Stomach (tissue), 19 donors: ENCODE results near the gene TBRG4. TPM values are rescaled to one million over a fixed set of nuclear protein-coding genes. Genes with fewer than 3 reads are reported as not detected.
A peak's percentile ranks its signal among the peaks of the same experiment; 100 is the strongest.

Experiments used
- DNase-seq, 2 donors: peaks; one replicate each; pipeline versions ENCODE4 v3.0.0 to v3.0.0-alpha.2; 2013 to 2019
- H3K27ac ChIP-seq, 5 donors: fragments of 200-600 bp in 4 of 5; sonication (generic) in 4 of 5; one replicate each; pipeline ENCODE4 v1.5.1; 2013 to 2019; ENCODE audit warnings: mild to moderate bottlenecking in 1 of 5, moderate library complexity in 1 of 5
- H3K27me3 ChIP-seq, 3 donors: fragments of 200-600 bp; sonication (generic); one replicate each; pipeline ENCODE4 v1.5.1; 2017 to 2019; ENCODE audit warnings: mixed run types in 1 of 3
- H3K36me3 ChIP-seq, 4 donors: fragments of 200-600 bp; sonication (generic); 1 replicate in 3 of 4; 2 replicates in 1 of 4; pipeline ENCODE4 v1.5.1; 2016 to 2019
- H3K4me1 ChIP-seq, 4 donors: fragments of 200-600 bp; sonication (generic); one replicate each; pipeline ENCODE4 v1.5.1; 2016 to 2019
- H3K4me3 ChIP-seq, 4 donors: fragments of 200-600 bp; sonication (generic) in 3 of 4; one replicate each; pipeline ENCODE4 v1.5.1; 2016 to 2019; ENCODE audit warnings: mild to moderate bottlenecking in 1 of 4
- H3K9me3 ChIP-seq, 4 donors: fragments of 200-600 bp; sonication (generic); one replicate each; pipeline ENCODE4 v1.5.1; 2016 to 2019
- EP300 ChIP-seq: sonication (generic); formaldehyde crosslinking; IDR thresholded peaks from one replicate; pipeline ENCODE4 v1.6.1; 2017; ENCODE audit warnings: antibody characterized with exemption
- POLR2A ChIP-seq, 4 donors: fragments of 450-650 bp; IDR thresholded peaks; one replicate each; pipeline ENCODE4 v1.6.1; 2016; ENCODE audit warnings: antibody characterized with exemption in 4 of 4, control low read depth in 2 of 4, mild to moderate bottlenecking in 1 of 4, moderate library complexity in 1 of 4
- POLR2AphosphoS5 ChIP-seq, 3 donors: sonication (generic); formaldehyde crosslinking; IDR thresholded peaks; one replicate each; pipeline ENCODE4 v1.6.1; 2016; ENCODE audit warnings: antibody characterized with exemption in 3 of 3
- WGBS, 5 donors: extraction: QIAGEN DNeasy Blood & Tissue Kit in 3 of 5; methylation state at CpG; one replicate each; pipeline versions ENCODE4 v1.1.5 to v1.1.7; 2013 to 2018; 5-methylcytosine and 5-hydroxymethylcytosine counted together
- intact Hi-C: fragments of 100-400 bp; cut with DNase I; formaldehyde crosslinking; loops from one replicate; pipeline ENCODE4 v1.15.1; 2023; ENCODE audit warnings: low total_unique reads
- long read RNA-seq, 10 donors: transcript quantifications; one replicate each; lab custom pipeline, GENCODE V29; 2026
- polyA plus RNA-seq, 3 donors: library from polyadenylated mRNA; stranded (reverse); fragments of 200-250 nt; gene quantifications; one replicate each; pipeline ENCODE4 v1.2.3, GENCODE V29; 2013
- total RNA-seq, 5 donors: library from RNA; depleted of rRNA; stranded (reverse); fragments of >200 nt; gene quantifications; one replicate each; pipeline versions ENCODE4 v1.1.0 to v1.2.3, GENCODE V29; 2014 to 2016
- TF ChIP-seq, protein P1 (sequence below), 7 experiments: fragments of 450-650 bp in 4 of 7; fragments of 200-600 bp in 3 of 7; sonication (generic) in 3 of 7; IDR thresholded peaks; one replicate each; pipeline ENCODE4 v1.5.1; 2016 to 2019; ENCODE audit warnings: antibody characterized with exemption in 7 of 7, control low read depth in 2 of 7, mild to moderate bottlenecking in 1 of 7
- donor health status: healthy with polysubstance abuse.
- donor health status: Bipolar disorder and iron deficiency.
- donor health status: healthy.

TBRG4 gene
- total RNA-seq: 100 to 1,000 TPM in 2 of 5 donors, 10 to 100 TPM in 3; 40.8 to 219 (median 79.5) TPM
- polyA plus RNA-seq: 10 to 100 TPM; 31.2 to 45.2 (median 32.2) TPM
- long read RNA-seq, donor 1, partial matches to known transcripts: 8 of 9 reads
- long read RNA-seq, donor 1, other reads (novel, unspliced or antisense): 0 of 9 reads
- long read RNA-seq, donor 2, partial matches to known transcripts: 10 of 12 reads
- long read RNA-seq, donor 2, other reads (novel, unspliced or antisense): 0 of 12 reads
- long read RNA-seq, donor 3, partial matches to known transcripts: 0 of 3 reads
- long read RNA-seq, donor 3, other reads (novel, unspliced or antisense): 0 of 3 reads
- long read RNA-seq, donor 4: 0 reads
- long read RNA-seq, donor 5, partial matches to known transcripts: 6 of 11 reads
- long read RNA-seq, donor 5, other reads (novel, unspliced or antisense): 0 of 11 reads
- long read RNA-seq, donor 6, transcript TBRG4-201 (11 exons, 2,243 nt): major isoform, 12 of 61 reads
- long read RNA-seq, donor 6, partial matches to known transcripts: 41 of 61 reads
- long read RNA-seq, donor 6, other reads (novel, unspliced or antisense): 0 of 61 reads
- long read RNA-seq, donor 7, partial matches to known transcripts: 0 of 6 reads
- long read RNA-seq, donor 7, other reads (novel, unspliced or antisense): 0 of 6 reads
- long read RNA-seq, donor 8, partial matches to known transcripts: 0 of 7 reads
- long read RNA-seq, donor 8, other reads (novel, unspliced or antisense): 0 of 7 reads
- long read RNA-seq, donor 9, partial matches to known transcripts: 0 of 4 reads
- long read RNA-seq, donor 9, other reads (novel, unspliced or antisense): 0 of 4 reads
- long read RNA-seq, donor 10, partial matches to known transcripts: 0 of 3 reads
- long read RNA-seq, donor 10, other reads (novel, unspliced or antisense): 0 of 3 reads

DNA sequence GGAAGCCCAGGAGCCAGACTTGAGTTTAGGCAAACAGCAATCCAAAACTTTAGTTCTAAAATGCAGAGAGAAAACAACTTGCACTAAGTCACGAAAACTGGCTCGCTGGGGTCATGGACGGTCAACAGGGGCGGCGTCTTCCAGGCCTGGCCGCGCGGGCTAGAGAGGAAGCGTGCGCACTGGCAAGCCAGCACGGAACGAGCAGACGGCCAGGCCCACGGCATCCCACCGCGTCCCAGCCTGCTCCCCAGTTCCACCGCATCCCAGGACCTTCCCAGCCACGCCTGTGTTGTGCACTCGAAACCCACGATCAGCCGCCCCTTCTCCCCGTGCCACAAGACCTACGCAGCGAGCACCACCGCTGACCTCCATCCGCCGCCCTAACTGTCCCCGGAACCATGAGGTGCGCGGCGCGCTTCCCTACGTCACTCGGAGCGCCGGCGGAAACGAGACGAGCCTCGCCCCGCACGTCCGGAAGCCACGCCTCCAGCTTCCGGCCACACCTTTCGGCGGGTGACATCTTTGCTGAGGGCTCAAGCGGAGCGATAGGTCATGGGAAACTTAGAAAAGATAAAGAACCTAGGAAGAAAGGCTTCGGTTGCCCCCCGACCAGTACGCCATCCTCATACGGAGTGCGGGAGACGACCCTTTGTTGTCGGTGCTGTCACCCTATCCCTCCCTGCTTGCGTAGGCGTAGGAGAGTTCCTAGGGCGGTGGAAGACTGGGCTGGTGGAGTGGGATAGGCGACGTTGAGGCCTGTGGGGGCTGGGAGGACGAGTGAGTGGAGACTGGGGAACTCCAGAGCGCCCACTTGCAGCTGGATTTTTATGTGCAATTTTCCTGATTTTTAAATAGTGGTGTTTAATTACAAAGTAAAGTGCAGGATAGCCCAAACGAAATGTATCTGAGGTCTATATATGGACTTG, at the start of gene TBRG4:
Gene TBRG4 (minus strand): TSS at position 400 of the 926 bp plus-strand sequence. CDS start 2,460 bp downstream, outside the sequence.
- 0 to 1% (median 0%) methylated on average over 55 to 64 of the region's 64 CpGs for WGBS, 5 donors
- Histone ChIP-seq H3K36me3 (peaks cover 23 to 29% (median 28%) of the 10 kb centered on the region in 4 donors), H3K27me3 (no peaks in the 10 kb centered on the region), H3K4me1 (peaks cover 18 to 54% (median 49%) of the 10 kb centered on the region in 4 donors), H3K27ac (peak within 1 kb of the TSS; percentile 90 to 97 (median 94)), H3K4me3 (peak within 1 kb of the TSS; percentile 78 to 94 (median 83)), H3K9me3 (no peaks in the 10 kb centered on the region)
- DNase-seq: peak; percentile 96 to 99
- TF ChIP-seq POLR2A (IDR thresholded peaks at IDR 0.05) (peak in 1 of 4 donors; percentile 93), POLR2AphosphoS5 (IDR thresholded peaks at IDR 0.05) (peak; percentile 95 to 99 (median 97)), EP300 (peak; percentile 9)
- TF ChIP-seq, protein P1, sequence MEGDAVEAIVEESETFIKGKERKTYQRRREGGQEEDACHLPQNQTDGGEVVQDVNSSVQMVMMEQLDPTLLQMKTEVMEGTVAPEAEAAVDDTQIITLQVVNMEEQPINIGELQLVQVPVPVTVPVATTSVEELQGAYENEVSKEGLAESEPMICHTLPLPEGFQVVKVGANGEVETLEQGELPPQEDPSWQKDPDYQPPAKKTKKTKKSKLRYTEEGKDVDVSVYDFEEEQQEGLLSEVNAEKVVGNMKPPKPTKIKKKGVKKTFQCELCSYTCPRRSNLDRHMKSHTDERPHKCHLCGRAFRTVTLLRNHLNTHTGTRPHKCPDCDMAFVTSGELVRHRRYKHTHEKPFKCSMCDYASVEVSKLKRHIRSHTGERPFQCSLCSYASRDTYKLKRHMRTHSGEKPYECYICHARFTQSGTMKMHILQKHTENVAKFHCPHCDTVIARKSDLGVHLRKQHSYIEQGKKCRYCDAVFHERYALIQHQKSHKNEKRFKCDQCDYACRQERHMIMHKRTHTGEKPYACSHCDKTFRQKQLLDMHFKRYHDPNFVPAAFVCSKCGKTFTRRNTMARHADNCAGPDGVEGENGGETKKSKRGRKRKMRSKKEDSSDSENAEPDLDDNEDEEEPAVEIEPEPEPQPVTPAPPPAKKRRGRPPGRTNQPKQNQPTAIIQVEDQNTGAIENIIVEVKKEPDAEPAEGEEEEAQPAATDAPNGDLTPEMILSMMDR (IDR thresholded peaks at IDR 0.05): peak in 2 of 7 experiments; percentile 5 to 32
- intact Hi-C loops: no loop called here

GRCh38 chr7:45161138-45161537, 49.6 kb upstream of the TBRG4 start:
- 60 to 80% (median 74%) methylated on average over 4 of the region's 4 CpGs for WGBS, 5 donors
- Histone ChIP-seq H3K27me3 (peaks cover 0 to 36% (median 20%) of the 10 kb centered on the region in 3 donors), H3K36me3 (no peaks in the 10 kb centered on the region), H3K4me1 (peaks cover 0 to 11% (median 10%) of the 10 kb centered on the region in 4 donors), H3K4me3 (no peak overlapping the region), H3K9me3 (peaks cover 0 to 13% (median 5%) of the 10 kb centered on the region in 4 donors), H3K27ac (peak overlapping the region in 2 of 5 donors; percentile 14 to 25)
- intact Hi-C loops: no loop called here
- TF ChIP-seq POLR2AphosphoS5 (IDR thresholded peaks at IDR 0.05) (no peak), POLR2A (IDR thresholded peaks at IDR 0.05) (no peak), EP300 (no peak)
- TF ChIP-seq, protein P1 (IDR thresholded peaks at IDR 0.05): no peak
- no peak for DNase-seq

- Histone ChIP-seq H3K27me3 (peaks cover 0 to 43% (median 20%) of the 10 kb centered on the region in 3 donors), H3K9me3 (peaks cover 0 to 13% (median 5%) of the 10 kb centered on the region in 4 donors), H3K4me1 (peaks cover 0 to 11% (median 10%) of the 10 kb centered on the region in 4 donors), H3K36me3 (no peaks in the 10 kb centered on the region), H3K4me3 (no peak overlapping the region), H3K27ac (peak overlapping the region in 1 of 5 donors; percentile 14)
- WGBS, 5 donors: 59 to 67% (median 63%) methylated on average over 7 to 10 of the region's 10 CpGs
- intact Hi-C loops: no loop called here
- TF ChIP-seq, protein P1 (IDR thresholded peaks at IDR 0.05): no peak
- TF ChIP-seq POLR2A (IDR thresholded peaks at IDR 0.05) (no peak), POLR2AphosphoS5 (IDR thresholded peaks at IDR 0.05) (no peak), EP300 (no peak)
- DNase-seq: peak in 1 of 2 donors; percentile 21
These were observed 49.0 kb upstream of the TBRG4 start for GRCh38 chr7:45160417-45160881.
